Omental fat pad (tissue), 4 donors: ENCODE results near the gene CCDC198. TPM values are rescaled to one million over a fixed set of nuclear protein-coding genes. Genes with fewer than 3 reads are reported as not detected.

Experiments used
- ATAC-seq: fragments of 150-250 bp; one replicate; pipeline ENCODE4 v1.9.1; 2016; ENCODE audit warnings: mild to moderate bottlenecking, moderate library complexity; ENCODE audit not compliant: low FRiP score
- DNase-seq: peaks from one replicate; pipeline ENCODE4 v3.0.0-alpha.2; 2019; ENCODE audit warnings: low spot score
- CTCF ChIP-seq, 3 donors: fragments of 450-650 bp; IDR thresholded peaks; one replicate each; pipeline ENCODE4 v1.5.1; 2016 to 2017; ENCODE audit warnings: antibody characterized with exemption in 3 of 3, mild to moderate bottlenecking in 3 of 3, moderate library complexity in 2 of 3
- total RNA-seq, 4 donors: library from RNA; depleted of rRNA; stranded (reverse); fragments of >200 nt; gene quantifications; one replicate each; pipeline ENCODE4 v1.1.0, GENCODE V29; 2016

The CCDC198 gene
- total RNA-seq, 4 donors from 2014 or later: not detected

GRCh38 chr14:57502586-57503254 is 9.1 kb upstream of the CCDC198 start:
- ATAC-seq: peak; percentile 54
- TF ChIP-seq CTCF (IDR thresholded peaks at IDR 0.05): no peak
- peak; percentile 24 for DNase-seq

- DNase-seq (no peak), ATAC-seq (no peak)
- TF ChIP-seq CTCF (IDR thresholded peaks at IDR 0.05): no peak
These were observed 7.4 kb upstream of the CCDC198 start for GRCh38 chr14:57501039-57501557.

- ATAC-seq: no peak
These were observed 5.0 kb upstream of the CCDC198 start for GRCh38 chr14:57498659-57499058.

GRCh38 chr14:57498035-57498434 is 4.4 kb upstream of the CCDC198 start:
- no peak for DNase-seq
- TF ChIP-seq CTCF (IDR thresholded peaks at IDR 0.05): no peak
- no peak for ATAC-seq

More at GRCh38 chr14:57498659-57499058, 5.0 kb upstream of the CCDC198 start:
- no peak for DNase-seq
- no peak for TF ChIP-seq CTCF (IDR thresholded peaks at IDR 0.05)

GRCh38 chr14:57495416-57495815 is 1.8 kb upstream of the CCDC198 start:
- no peak for ATAC-seq
- no peak for TF ChIP-seq CTCF (IDR thresholded peaks at IDR 0.05)
- no peak for DNase-seq

GRCh38 chr14:57492859-57493258 is 798 bp downstream of the CCDC198 start:
- DNase-seq (no peak), ATAC-seq (peak; percentile 90)
- no peak for TF ChIP-seq CTCF (IDR thresholded peaks at IDR 0.05)

GRCh38 chr14:57491640-57492039 is 2.0 kb downstream of the CCDC198 start:
- no peak for TF ChIP-seq CTCF (IDR thresholded peaks at IDR 0.05)
- ATAC-seq (no peak), DNase-seq (no peak)
